ENCODE results near the gene NUDT16.
"Not testable (repeated sequence)": the region's sequence is repeated elsewhere in the genome, so short reads cannot be mapped to it uniquely, and the experiment has no call there.

NUDT16 gene

GRCh38 chr3:131380821-131381444 lies 641 bp upstream of the NUDT16 start:
- not testable (repeated sequence) for DNase-seq (ENCODE audit: extremely low spot score, insufficient read length, low read depth)
- peak; percentile 9 for FAIRE-seq

GRCh38 chr3:131386429-131387165 lies 5.0 kb downstream of the NUDT16 start:
- DNase-seq (ENCODE audit: extremely low spot score, insufficient read length, low read depth) (no peak), FAIRE-seq (peak; percentile 26)

DNA sequence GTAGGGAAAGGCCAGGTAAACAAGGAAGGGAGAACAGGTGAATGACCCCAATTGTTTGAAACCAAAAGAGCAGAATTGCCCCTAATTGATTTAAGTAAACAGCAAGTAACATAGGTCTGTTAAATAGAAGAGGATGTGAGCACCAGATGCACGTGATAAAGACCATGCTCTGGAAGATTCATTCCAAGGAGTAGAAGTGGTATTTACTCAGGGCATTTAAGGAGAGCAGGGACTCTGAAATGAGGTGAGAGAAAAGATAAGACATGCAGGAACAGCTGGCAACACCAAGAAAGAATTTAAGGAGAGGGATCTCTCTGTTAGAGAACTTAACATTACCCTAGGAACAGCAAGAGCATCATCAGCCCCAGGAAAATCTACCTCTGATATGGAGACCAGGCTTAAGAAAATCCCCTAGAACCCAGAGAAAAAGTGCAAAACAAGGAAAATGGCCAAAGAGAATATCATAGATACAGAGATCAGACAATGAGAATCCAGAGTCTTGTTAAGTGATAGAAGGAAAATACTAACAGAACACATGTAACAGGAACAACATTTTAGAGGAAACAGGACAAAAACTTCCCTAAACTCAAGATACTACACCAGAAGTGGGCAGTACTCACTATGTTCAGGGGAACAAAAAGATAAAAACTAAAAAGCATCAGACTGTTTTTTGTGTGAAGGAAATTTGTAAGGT lies 6.4 kb downstream of the NUDT16 start:
- no peak for FAIRE-seq

DNA sequence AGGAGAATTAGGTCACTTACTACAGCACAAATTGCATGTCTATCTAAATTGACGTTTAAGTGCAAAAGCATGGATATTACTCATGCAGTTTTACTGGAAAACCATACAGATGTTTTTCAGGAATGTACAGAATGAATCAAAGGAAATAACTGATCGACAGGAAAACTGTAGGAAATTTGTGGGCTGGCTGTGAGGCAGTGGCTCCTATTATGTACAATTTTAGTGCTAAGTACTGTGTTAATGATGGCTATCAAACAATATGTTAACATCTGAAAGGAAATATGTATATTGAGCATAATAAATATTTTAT lies 6.9 kb downstream of the NUDT16 start:
- DNase-seq (ENCODE audit: extremely low spot score, insufficient read length, low read depth): no peak
- FAIRE-seq: no peak

More for the DNA sequence above, 6.4 kb downstream of the NUDT16 start:
- DNase-seq (ENCODE audit: extremely low spot score, insufficient read length, low read depth): no peak

DNA sequence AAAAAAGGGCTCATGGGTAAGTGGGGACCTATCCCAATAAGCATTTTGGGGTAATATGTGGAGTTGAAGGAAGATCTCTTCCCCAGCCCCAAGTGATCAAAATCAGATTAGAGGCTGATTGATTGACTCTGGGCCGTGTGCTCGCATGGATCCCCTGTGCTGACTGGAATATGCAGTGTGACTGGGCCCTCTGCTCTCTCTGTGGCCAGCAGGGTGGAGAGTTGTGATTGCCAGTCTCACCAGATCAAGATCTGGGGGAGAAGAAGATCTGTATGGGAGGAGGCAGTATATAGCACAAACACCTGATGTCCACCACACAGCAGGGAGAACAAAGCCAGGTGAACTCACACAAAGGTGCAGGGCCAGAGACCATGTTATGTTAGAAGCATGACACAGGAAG lies 8.8 kb downstream of the NUDT16 start:
- DNase-seq (ENCODE audit: extremely low spot score, insufficient read length, low read depth) (no peak), FAIRE-seq (no peak)

DNA sequence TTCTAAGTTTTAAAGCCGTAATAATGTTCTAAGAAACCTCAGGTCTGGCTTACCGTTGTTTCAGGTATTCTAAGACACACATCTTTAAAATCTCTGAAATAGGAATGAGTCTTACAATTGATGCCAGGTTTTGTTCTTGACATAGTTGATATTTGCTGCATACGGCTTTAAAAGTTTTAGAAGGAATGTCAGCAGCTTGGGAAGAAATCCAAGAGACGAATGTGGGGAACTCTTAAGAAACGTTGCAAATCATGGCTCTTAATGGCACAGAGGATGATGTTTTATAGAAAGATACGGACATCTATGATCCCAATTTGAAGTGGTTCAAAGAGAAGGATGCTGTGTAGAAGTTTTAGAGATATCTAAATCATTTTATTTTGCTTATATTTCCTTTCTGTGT lies 11.5 kb downstream of the NUDT16 start:
- DNase-seq (ENCODE audit: extremely low spot score, insufficient read length, low read depth): no peak

GRCh38 chr3:131393868-131394267 lies 12.3 kb downstream of the NUDT16 start:
- no peak for FAIRE-seq

More for the DNA sequence above, 11.5 kb downstream of the NUDT16 start:
- FAIRE-seq: no peak

DNA sequence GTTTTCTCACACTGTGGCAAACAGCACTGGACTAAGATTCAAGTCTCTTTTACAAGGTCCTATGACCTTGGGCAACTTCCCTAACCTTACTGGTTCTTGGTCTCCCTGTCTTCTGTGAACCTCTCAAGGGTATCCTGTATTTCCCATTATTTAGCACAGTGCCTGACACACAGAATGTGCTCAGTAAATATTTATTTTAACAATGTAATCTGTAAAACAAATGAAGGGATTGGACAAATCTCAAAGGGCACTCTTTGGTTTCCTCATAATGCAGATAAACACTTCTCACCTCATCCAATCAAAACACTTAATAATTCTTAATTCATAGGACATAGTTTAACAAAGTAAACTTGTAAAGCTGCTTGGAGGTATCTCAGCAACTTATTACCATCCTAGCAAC lies 12.8 kb downstream of the NUDT16 start:
- no peak for DNase-seq (ENCODE audit: extremely low spot score, insufficient read length, low read depth)
- no peak for FAIRE-seq

More at GRCh38 chr3:131393868-131394267, 12.3 kb downstream of the NUDT16 start:
- DNase-seq (ENCODE audit: extremely low spot score, insufficient read length, low read depth): no peak

DNA sequence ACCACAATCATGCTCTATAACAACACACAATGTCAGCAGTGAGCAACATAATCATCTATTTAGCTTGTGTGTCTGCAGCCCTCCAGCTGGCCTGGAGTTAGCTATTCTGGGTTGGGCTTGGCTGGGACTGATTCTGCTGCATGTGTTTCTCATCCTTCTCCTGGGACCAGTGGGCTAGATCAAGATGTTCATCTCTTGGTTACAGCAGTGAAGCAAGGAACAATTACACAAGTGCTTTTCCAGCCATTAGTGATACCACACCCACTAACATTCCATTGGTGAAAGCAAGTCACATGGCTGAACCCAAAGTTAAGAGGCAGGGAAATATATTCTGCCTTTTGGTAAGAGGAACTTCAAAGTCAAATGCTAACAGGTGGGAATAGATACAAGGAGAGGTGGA lies 14.6 kb downstream of the NUDT16 start:
- DNase-seq (ENCODE audit: extremely low spot score, insufficient read length, low read depth) (no peak), FAIRE-seq (no peak)

DNA sequence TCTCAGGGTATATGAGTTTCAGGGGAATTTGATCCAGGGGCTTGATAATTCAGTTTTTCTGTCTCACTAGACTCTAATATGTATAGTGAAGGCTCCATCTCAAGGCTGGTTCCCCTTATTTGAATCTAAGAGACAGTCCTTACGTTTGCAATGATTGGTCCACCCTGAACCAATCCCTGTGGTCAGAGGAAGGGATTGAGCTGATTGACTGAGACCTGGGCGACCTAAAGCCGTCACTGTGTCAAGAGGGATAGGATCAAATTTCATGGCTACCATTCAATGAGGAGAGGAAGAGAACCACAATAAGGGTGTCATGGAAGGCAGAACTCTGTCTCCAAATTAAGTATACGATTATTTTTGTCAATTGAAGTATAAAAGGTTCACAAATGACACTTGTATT lies 16.3 kb downstream of the NUDT16 start:
- FAIRE-seq: no peak
- DNase-seq (ENCODE audit: extremely low spot score, insufficient read length, low read depth): no peak

GRCh38 chr3:131401978-131402377 lies 20.4 kb downstream of the NUDT16 start:
- DNase-seq (ENCODE audit: extremely low spot score, insufficient read length, low read depth): no peak
- no peak for FAIRE-seq

DNA sequence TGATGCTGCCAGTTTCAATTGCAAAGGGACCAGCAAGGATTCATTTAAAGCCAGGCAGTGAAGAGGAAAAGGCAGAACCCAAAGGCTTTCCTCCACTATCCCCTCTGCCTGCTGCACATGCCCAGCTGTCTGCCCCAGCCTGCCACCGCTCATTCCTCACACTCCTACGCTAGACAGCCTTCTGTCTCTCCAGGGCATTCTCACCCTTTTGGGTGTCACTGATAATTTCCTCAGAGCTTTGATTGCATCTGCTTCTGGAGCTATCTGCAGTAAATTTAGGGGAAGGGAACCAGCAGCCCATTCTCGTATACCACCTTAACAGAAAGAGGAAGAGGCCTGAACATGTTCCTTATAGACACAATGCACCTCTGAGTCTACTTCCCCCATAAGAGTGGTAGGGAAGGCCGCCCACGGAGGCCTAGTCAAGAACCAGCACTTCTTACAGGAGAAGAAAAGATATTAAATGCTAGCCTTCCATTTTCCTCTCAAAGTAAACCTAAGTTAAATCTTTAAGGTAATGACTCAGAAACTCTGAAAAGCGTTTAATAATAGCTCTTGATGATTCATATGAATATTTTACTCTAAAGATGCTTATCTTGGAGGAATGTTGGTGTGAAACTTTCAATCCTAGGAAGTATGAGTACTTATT lies 20.9 kb downstream of the NUDT16 start:
- FAIRE-seq (no peak), DNase-seq (ENCODE audit: extremely low spot score, insufficient read length, low read depth) (no peak)

DNA sequence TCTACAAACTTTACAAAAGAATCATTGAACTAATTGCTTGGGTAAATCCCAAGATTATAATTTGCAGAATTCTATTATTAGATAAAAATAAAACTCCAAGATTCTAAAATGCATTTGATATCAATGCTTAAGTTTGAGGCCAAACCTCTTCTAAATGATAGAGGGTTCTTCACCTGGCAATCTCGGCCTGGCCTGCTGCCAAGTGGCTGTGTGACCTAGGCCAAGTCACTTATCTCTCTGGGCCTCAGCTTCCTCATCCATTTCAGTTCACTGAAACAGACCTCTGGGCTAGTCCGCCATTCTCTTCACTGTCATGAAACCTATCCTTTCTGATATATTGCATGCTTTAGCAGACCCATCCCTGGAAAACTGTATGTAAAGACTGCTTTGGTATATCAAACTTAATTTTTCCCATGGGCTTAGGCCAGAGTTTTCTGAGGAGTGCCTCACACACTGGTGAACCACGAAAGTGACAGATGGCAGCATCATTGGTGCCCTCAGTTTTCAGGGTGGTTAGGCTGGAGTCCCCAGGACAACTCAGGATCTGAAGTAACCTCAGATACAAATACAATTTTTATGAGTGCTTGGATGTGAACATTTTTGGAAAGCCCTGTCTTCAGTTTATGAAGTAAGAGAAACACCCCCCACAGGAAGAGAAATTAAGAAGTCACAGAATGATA lies 21.8 kb downstream of the NUDT16 start:
- no peak for DNase-seq (ENCODE audit: extremely low spot score, insufficient read length, low read depth)
- FAIRE-seq: no peak

GRCh38 chr3:131405411-131405810 lies 23.8 kb downstream of the NUDT16 start:
- no peak for FAIRE-seq
- DNase-seq (ENCODE audit: extremely low spot score, insufficient read length, low read depth): no peak

GRCh38 chr3:131406274-131406673 lies 24.7 kb downstream of the NUDT16 start:
- no peak for FAIRE-seq

GRCh38 chr3:131417751-131418150 lies 36.2 kb downstream of the NUDT16 start:
- no peak for DNase-seq (ENCODE audit: extremely low spot score, insufficient read length, low read depth)
- no peak for FAIRE-seq

More at GRCh38 chr3:131406274-131406673, 24.7 kb downstream of the NUDT16 start:
- no peak for DNase-seq (ENCODE audit: extremely low spot score, insufficient read length, low read depth)

DNA sequence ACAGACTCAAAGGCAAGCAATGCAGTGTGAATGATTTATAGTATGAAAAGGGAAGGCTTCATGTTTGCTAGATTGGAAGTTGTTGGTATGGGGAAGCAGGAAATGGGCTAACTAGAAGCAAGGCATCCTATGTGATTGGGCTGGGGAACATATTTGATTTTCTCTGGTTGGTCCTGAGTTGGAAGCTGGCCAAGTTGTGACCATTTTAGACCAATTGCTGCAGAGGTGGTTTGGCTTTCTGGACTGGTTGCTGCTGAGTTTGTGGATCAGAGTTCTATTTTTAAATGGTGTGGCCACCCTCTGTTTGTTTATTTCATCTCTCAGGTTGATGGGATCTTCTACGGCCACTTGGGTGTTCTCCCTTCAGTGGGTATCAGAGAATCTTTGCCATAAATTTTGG lies 39.7 kb downstream of the NUDT16 start:
- DNase-seq (ENCODE audit: extremely low spot score, insufficient read length, low read depth) (no peak), FAIRE-seq (no peak)

DNA sequence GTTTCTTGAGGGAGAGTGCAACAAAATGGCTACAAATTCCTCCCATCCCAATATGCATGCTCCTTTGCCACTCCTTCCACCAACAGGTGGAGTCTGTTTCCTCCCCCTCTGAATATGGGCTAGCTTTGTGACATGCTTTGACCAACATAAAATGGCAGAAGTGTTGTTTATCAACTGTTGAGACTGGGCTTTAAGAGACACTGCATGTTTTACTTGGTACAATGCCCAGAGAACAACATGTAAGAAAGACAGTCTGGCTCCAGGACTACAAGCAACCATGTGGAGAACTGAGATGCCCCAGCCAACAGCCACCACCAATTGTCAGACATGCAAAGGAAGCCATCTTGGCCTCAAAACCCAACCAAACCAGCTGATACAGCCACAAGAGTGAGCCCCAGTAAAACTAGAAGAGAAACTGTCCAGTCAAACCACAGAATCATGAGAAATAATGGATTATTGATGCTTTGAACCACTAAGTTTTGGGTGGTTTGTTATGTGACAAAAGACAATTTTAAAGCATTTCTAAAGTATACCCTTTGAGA lies 40.5 kb downstream of the NUDT16 start:
- no peak for FAIRE-seq
- DNase-seq (ENCODE audit: extremely low spot score, insufficient read length, low read depth): no peak

GRCh38 chr3:131427226-131427625 lies 45.7 kb downstream of the NUDT16 start:
- no peak for FAIRE-seq
- no peak for DNase-seq (ENCODE audit: extremely low spot score, insufficient read length, low read depth)

GRCh38 chr3:131431754-131432153 lies 50.2 kb downstream of the NUDT16 start:
- FAIRE-seq (no peak), DNase-seq (ENCODE audit: extremely low spot score, insufficient read length, low read depth) (no peak)
